ENCODE data around the gene CEMIP.

DNA sequence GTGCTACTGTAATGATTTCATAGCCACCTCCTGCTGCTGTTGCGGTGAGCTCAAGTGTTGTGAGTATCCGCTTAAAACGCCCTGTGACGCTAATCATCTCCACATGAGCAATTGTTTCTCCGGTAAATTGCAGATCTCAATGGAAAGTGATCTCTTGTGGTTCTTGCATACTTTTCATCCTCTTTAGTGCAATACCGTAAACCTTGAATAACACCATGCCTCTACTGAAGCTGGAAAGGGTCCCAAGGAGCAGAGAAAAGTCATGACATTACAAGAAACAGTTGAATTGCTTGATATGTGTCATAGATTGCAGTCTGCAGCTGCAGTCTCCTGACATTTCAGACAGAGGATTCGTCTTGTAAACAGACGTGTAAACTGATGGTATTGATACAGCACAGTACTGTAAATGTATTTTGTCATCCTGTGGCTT, 6.0 kb upstream of the CEMIP start:
- TF ChIP-seq, protein P1, sequence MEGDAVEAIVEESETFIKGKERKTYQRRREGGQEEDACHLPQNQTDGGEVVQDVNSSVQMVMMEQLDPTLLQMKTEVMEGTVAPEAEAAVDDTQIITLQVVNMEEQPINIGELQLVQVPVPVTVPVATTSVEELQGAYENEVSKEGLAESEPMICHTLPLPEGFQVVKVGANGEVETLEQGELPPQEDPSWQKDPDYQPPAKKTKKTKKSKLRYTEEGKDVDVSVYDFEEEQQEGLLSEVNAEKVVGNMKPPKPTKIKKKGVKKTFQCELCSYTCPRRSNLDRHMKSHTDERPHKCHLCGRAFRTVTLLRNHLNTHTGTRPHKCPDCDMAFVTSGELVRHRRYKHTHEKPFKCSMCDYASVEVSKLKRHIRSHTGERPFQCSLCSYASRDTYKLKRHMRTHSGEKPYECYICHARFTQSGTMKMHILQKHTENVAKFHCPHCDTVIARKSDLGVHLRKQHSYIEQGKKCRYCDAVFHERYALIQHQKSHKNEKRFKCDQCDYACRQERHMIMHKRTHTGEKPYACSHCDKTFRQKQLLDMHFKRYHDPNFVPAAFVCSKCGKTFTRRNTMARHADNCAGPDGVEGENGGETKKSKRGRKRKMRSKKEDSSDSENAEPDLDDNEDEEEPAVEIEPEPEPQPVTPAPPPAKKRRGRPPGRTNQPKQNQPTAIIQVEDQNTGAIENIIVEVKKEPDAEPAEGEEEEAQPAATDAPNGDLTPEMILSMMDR (IDR thresholded peaks at IDR 0.05; ENCODE audit: insufficient read depth, low read depth, low read length) = no peak
- TF ChIP-seq EZH2 (IDR thresholded peaks at IDR 0.05; ENCODE audit: insufficient read depth, low read length) = no peak
